HG03558 (cell line): ENCODE results near the gene ALAS1.

Experiments used
- ATAC-seq: cut with Tn5 transposase; IDR thresholded peaks from one replicate; pipeline ENCODE4 v1.9.1; 2021; ENCODE audit warnings: moderate number of reproducible peaks; ENCODE audit not compliant: unreplicated experiment; ENCODE audit errors: extremely low read depth

ALAS1 gene

GRCh38 chr3:52196977-52197376 is 983 bp upstream of the ALAS1 start:
- no peak for ATAC-seq

GRCh38 chr3:52197499-52197841 is 490 bp upstream of the ALAS1 start:
- ATAC-seq: no peak

- ATAC-seq: no peak
Measured at GRCh38 chr3:52198643-52199608, 966 bp downstream of the ALAS1 start.

GRCh38 chr3:52200981-52201679 is 3.2 kb downstream of the ALAS1 start:
- ATAC-seq: no peak

GRCh38 chr3:52202384-52203077 is 4.6 kb downstream of the ALAS1 start:
- no peak for ATAC-seq

GRCh38 chr3:52203701-52204100 is 5.7 kb downstream of the ALAS1 start:
- ATAC-seq: no peak

- no peak for ATAC-seq
Measured at GRCh38 chr3:52204337-52205073, 6.5 kb downstream of the ALAS1 start.

GRCh38 chr3:52205727-52206372 is 7.9 kb downstream of the ALAS1 start:
- ATAC-seq: no peak

GRCh38 chr3:52208556-52208955 is 10.6 kb downstream of the ALAS1 start:
- ATAC-seq: no peak

GRCh38 chr3:52210037-52210436 is 12.1 kb downstream of the ALAS1 start:
- no peak for ATAC-seq

- no peak for ATAC-seq
Measured at GRCh38 chr3:52210550-52211046, 12.6 kb downstream of the ALAS1 start.

- no peak for ATAC-seq
Measured at GRCh38 chr3:52211268-52211891, 13.4 kb downstream of the ALAS1 start.

GRCh38 chr3:52213005-52213404 is 15.0 kb downstream of the ALAS1 start:
- ATAC-seq: no peak

- no peak for ATAC-seq
Measured at GRCh38 chr3:52213901-52214300, 15.9 kb downstream of the ALAS1 start.

GRCh38 chr3:52215351-52215750 is 17.4 kb downstream of the ALAS1 start:
- ATAC-seq: no peak

GRCh38 chr3:52216585-52217408 is 18.8 kb downstream of the ALAS1 start:
- ATAC-seq: no peak

- ATAC-seq: no peak
Measured at GRCh38 chr3:52217409-52217805, 19.4 kb downstream of the ALAS1 start.

GRCh38 chr3:52218026-52218425 is 20.1 kb downstream of the ALAS1 start:
- no peak for ATAC-seq
